Stimulated activated CD8-positive, alpha-beta memory T cell treated with anti-CD3 and anti-CD28 coated beads, Interleukin-15, amount 100 ng/mL, for 4 hours (primary cell): Measurements from ENCODE around the gene CALHM1.
"Not testable (repeated sequence)": the region's sequence is repeated elsewhere in the genome, so short reads cannot be mapped to it uniquely, and the experiment has no call there.

ENCODE experiments used
- DNase-seq, 2 donors: peaks; one replicate each; pipeline ENCODE4 v3.0.0-alpha.2; 2020; ENCODE audit warnings: low read depth in 2 of 2

CALHM1 gene

DNA sequence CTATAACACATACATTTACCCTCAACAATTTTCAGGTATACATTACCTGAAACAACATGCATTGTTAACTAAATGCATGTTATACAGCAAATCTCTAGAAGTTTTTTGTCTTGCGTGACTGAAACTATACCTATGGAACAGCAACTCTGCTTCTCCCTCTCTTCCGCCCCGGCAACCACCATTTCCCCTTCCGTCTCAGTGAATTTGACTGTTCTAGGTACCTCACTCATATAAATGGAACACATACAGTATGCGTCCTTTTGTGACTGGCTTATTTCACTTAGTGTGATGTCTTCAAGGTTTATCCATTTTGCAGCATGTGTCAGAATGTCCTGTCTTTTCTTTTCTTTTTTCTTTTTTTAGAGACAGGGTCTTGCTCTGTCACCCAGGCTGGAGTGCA is 29.1 kb downstream of the CALHM1 start:
- no peak for DNase-seq

DNA sequence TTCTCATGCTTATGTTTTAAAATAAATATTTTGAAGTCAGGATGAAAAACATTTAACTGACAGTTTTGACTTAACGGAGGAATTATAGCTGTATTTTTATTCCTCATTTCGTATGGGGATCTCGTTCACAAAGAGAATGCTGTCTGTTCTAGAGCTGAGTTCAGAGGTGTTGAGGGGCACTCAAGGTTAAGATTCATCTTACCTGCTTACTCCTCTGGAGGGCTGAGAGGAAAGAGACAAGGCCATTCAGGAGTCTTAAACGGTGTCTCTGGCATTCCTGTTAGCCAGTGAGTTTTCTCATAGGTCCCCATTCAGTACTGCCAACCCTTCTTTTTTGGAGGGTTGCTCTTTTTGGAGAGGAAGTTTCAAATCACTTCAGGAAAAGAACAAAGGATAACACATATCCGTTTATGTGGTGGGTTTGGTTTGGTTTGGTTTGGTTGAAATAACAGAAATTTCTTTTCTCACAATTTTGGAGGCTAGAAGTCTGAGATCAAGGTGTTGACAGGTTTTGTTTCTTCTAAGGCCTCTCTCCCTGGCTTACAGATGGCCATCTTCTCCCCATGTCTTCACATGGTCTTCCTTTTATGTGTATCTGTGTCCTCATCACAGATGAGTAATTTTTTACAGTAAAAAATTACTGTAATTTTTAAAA is 29.6 kb downstream of the CALHM1 start:
- DNase-seq = no peak

DNA sequence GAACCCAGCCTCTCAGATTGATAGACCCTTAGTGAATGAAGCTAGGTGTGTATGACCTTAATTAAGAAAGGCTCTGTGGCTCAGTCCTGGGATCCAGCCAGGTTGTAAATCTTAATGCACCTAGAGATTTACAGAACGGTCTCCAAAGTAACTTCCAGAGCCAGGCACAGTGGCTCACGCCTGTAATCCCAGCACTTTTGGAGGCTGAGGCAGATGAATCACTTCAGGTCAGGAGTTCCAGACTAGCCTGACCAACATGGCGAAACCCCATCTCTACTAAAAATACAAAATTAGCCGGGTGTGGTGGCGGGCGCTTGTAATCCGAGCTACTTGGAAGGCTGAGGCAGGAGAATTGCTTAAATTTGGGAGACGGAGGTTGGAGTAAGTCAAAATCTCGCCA is 30.8 kb downstream of the CALHM1 start:
- no peak for DNase-seq

DNA sequence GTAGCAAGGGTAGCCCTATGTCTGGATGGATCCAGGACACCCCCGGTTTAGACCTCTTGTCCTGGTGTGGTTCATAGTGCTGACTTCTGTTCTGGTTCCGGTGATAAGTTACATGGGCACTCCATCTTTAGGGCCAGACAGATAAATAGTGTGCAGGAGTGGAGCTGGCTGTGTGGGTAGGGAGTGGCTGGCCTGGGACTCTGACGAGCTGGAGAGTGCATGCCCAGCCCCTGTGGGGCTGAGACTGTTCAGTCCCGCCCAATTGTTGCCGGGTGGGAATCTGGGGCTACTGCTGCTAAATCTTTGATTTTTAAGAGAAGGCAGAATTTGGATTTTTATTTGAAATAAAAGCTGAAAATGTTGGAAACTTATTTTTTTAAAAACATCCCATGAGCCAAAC is 35.0 kb downstream of the CALHM1 start:
- DNase-seq = no peak

DNA sequence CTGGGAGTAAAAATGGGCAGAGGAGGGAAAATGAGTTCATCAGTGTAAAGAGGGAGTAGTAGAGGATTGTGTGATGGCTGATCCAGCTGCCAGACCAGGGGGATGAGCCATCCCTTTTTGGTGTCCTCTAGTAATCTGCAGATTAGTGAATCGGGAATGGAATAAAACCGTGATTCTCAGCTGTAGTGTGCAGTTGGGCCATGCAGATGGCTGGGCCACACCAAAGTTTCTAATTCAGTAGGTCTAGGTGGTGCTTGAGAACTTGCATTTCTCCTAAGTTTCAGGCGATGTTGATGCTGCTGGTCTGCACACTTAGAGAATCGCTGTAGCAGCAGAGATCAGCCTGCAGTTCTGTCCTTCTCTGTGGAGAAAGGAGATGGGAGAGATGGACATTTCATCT is 39.6 kb downstream of the CALHM1 start:
- DNase-seq = no peak

- DNase-seq = no peak
Measured at GRCh38 chr10:103417601-103418000, 41.1 kb downstream of the CALHM1 start.

- not testable (repeated sequence) for DNase-seq
Measured at GRCh38 chr10:103417148-103417469, 41.6 kb downstream of the CALHM1 start.

- peak in 1 of 2 donors; percentile 21 for DNase-seq
Measured at GRCh38 chr10:103416436-103417147, 42.1 kb downstream of the CALHM1 start.

DNA sequence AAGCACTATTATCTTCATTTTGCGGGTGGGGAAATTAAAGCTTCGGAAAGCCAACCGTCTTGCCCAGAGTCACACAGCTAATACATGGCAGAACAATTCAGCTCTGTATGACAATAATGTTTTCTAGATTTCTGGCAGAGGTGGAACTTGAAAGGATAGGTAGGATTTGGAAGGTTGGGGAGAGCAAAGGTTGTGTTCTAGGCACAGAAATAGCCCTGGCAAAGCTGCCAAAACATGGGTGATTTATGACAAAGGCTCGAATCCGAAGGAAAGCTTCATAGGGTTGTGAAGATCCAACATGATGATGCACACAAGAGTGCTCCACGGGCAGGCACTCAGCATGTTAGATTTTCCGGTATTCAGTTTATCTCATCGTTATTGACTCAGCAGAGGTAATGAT is 43.1 kb downstream of the CALHM1 start:
- DNase-seq = no peak

- no peak for DNase-seq
Measured at GRCh38 chr10:103413564-103413963, 45.1 kb downstream of the CALHM1 start.
